Limb (tissue), 2 donors: ENCODE results near the gene ELAVL1.

Experiments used
- DNase-seq, 2 donors: peaks; one replicate each; pipeline ENCODE4 v3.0.0-alpha.2; 2016; ENCODE audit errors: extremely low spot score in 2 of 2

Gene ELAVL1

GRCh38 chr19:7986321-7987113 lies 18.9 kb downstream of the ELAVL1 start:
- no peak for DNase-seq

- no peak for DNase-seq
Observed at GRCh38 chr19:7985481-7985911, 19.9 kb downstream of the ELAVL1 start.

- DNase-seq = no peak
Observed at GRCh38 chr19:7983995-7984837, 21.2 kb downstream of the ELAVL1 start.

GRCh38 chr19:7983286-7983950 lies 22.0 kb downstream of the ELAVL1 start:
- DNase-seq = no peak

- no peak for DNase-seq
Observed at GRCh38 chr19:7982651-7983099, 22.8 kb downstream of the ELAVL1 start.

- no peak for DNase-seq
Observed at GRCh38 chr19:7982103-7982502, 23.3 kb downstream of the ELAVL1 start.

GRCh38 chr19:7981661-7982060 lies 23.8 kb downstream of the ELAVL1 start:
- DNase-seq = no peak

- no peak for DNase-seq
Observed at GRCh38 chr19:7981199-7981598, 24.2 kb downstream of the ELAVL1 start.

- no peak for DNase-seq
Observed at GRCh38 chr19:7980635-7981121, 24.8 kb downstream of the ELAVL1 start.

- no peak for DNase-seq
Observed at GRCh38 chr19:7980168-7980567, 25.3 kb downstream of the ELAVL1 start.

GRCh38 chr19:7979559-7979958 lies 25.9 kb downstream of the ELAVL1 start:
- no peak for DNase-seq

GRCh38 chr19:7979011-7979410 lies 26.4 kb downstream of the ELAVL1 start:
- DNase-seq = no peak

- no peak for DNase-seq
Observed at GRCh38 chr19:7978179-7978825, 27.1 kb downstream of the ELAVL1 start.

GRCh38 chr19:7977723-7978040 lies 27.8 kb downstream of the ELAVL1 start:
- DNase-seq = no peak

GRCh38 chr19:7977021-7977722 lies 28.3 kb downstream of the ELAVL1 start:
- DNase-seq = no peak

GRCh38 chr19:7976461-7976860 lies 29.0 kb downstream of the ELAVL1 start:
- no peak for DNase-seq

- DNase-seq = no peak
Observed at GRCh38 chr19:7975037-7975436, 30.4 kb downstream of the ELAVL1 start.

- no peak for DNase-seq
Observed at GRCh38 chr19:7973883-7974282, 31.6 kb downstream of the ELAVL1 start.

GRCh38 chr19:7971553-7972520 lies 33.6 kb downstream of the ELAVL1 start:
- no peak for DNase-seq
